ENCODE data around the gene RALB. TPM values are rescaled to one million over a fixed set of nuclear protein-coding genes. Genes with fewer than 3 reads are reported as not detected.

RALB gene
- total and polyA plus RNA-seq, 2 of the 4 experiments (the other 2 are of a cell fraction): 53.6 to 54.7 TPM

DNA sequence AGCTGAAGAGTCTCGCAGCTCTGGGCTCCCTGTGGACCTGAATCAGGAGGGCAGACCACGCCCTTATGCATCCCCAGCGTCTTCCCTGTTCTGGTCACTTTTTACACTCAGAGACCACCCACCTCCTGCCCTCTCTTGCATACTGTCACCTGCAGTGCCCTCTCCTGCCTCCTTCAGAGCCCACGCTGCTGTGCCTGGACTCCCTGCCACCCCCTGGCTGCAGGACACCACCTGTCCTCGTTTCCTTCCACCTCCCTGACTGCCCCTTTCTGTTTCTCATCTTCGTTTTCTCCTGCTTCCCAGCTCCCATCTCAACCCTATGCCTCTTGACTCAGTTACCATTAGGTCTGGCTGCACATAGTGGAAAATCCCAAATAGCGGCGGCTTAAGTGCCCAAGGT lies 84.1 kb downstream of the RALB start:
- in situ Hi-C loops (cut with MboI; ENCODE audit: low sequenced_read_pairs): loop anchor here (25.0 kb wide), 1 partner anchor 476 kb away; no protein-coding TSS in a partner anchor
- H3K79me1 ChIP-seq (ENCODE audit: low read depth in 1 of 2, low read length in 2 of 2): no peaks in the 10 kb centered on the region
- POLR2A ChIA-PET (ENCODE audit: unreplicated experiment): no interaction called here

More for the DNA sequence above, 84.1 kb downstream of the RALB start:
- Histone ChIP-seq H3K4me3 (ENCODE audit: insufficient read depth, low read depth, low read length) (no peak overlapping the region), H4K8ac (ENCODE audit: low read depth in 2 of 2, low read length in 2 of 2) (no peak overlapping the region), H3K4me1 (ENCODE audit: control insufficient read depth, insufficient read depth, low read length) (peaks cover 1% of the 10 kb centered on the region; the same call in 1 of the 2 replicates), H2BK5ac (ENCODE audit: low read depth, low read length, poor library complexity, severe bottlenecking) (no peak overlapping the region), H2AFZ (replicated peaks; ENCODE audit: low read length, poor library complexity) (no peak overlapping the region), H3K4me2 (ENCODE audit: low read depth, low read length) (no peak overlapping the region), H3K9me3 (ENCODE audit: control insufficient read depth, insufficient read depth, low read length) (peaks cover 2% of the 10 kb centered on the region; the same call in 1 of the 2 replicates), H3K9ac (ENCODE audit: low read depth, low read length) (no peak overlapping the region), H4K20me1 (ENCODE audit: insufficient read depth, low read length) (no peaks in the 10 kb centered on the region), H3K27ac (ENCODE audit: insufficient read depth, low read length) (no peak overlapping the region), H3K14ac (replicated peaks; ENCODE audit: low read depth, low read length) (no peak overlapping the region), H3K56ac (ENCODE audit: extremely low read depth, insufficient read depth, low read length) (no peak overlapping the region), H3K9me1 (ENCODE audit: insufficient read depth, low read length) (no peaks in the 10 kb centered on the region), H3K18ac (ENCODE audit: low read depth, low read length) (no peak overlapping the region), H2BK20ac (ENCODE audit: low read depth, low read length) (no peak overlapping the region), H2BK120ac (ENCODE audit: low read depth, low read length) (no peak overlapping the region), H3K4ac (ENCODE audit: low read depth, low read length) (no peak overlapping the region), H3K23ac (ENCODE audit: low read depth, low read length) (no peak overlapping the region), H3K27me3 (ENCODE audit: control insufficient read depth, insufficient read depth, low read length) (peaks cover 69% of the 10 kb centered on the region), H2AK9ac (replicated peaks; ENCODE audit: low read depth, low read length, poor library complexity) (peak overlapping the region; percentile 19), H4K5ac (ENCODE audit: low read depth, low read length) (no peak overlapping the region), H2AK5ac (ENCODE audit: low read depth, low read length) (no peak overlapping the region), H4K91ac (ENCODE audit: insufficient read depth, low read depth, low read length) (no peak overlapping the region), H3K36me3 (ENCODE audit: control insufficient read depth, insufficient read depth, low read length) (no peaks in the 10 kb centered on the region), H2BK15ac (ENCODE audit: low read depth, low read length) (no peak overlapping the region)
- DNase-seq (no peak), ATAC-seq (ENCODE audit: low read depth) (no peak)
- CTCF ChIA-PET: interaction anchor here (0.5 to 2.4 kb wide), 2 partner anchors 24 to 341 kb away, joined by 3 to 8 read pairs; no protein-coding TSS in a partner anchor
- no peak for TF ChIP-seq CHD1 (IDR thresholded peaks at IDR 0.05; ENCODE audit: low read depth, low read length)
- no peak for TF ChIP-seq FOS (IDR thresholded peaks at IDR 0.05; ENCODE audit: low read depth, low read length)
- no peak for TF ChIP-seq MAFK (IDR thresholded peaks at IDR 0.05; ENCODE audit: low read depth, low read length)
- TF ChIP-seq CEBPB (IDR thresholded peaks at IDR 0.05; ENCODE audit: low read depth, low read length): no peak
- TF ChIP-seq BHLHE40 (IDR thresholded peaks at IDR 0.05; ENCODE audit: low read depth, low read length): no peak
- TF ChIP-seq RCOR1 (IDR thresholded peaks at IDR 0.05; ENCODE audit: insufficient replicate concordance, low read length): no peak
- TF ChIP-seq, protein P1, sequence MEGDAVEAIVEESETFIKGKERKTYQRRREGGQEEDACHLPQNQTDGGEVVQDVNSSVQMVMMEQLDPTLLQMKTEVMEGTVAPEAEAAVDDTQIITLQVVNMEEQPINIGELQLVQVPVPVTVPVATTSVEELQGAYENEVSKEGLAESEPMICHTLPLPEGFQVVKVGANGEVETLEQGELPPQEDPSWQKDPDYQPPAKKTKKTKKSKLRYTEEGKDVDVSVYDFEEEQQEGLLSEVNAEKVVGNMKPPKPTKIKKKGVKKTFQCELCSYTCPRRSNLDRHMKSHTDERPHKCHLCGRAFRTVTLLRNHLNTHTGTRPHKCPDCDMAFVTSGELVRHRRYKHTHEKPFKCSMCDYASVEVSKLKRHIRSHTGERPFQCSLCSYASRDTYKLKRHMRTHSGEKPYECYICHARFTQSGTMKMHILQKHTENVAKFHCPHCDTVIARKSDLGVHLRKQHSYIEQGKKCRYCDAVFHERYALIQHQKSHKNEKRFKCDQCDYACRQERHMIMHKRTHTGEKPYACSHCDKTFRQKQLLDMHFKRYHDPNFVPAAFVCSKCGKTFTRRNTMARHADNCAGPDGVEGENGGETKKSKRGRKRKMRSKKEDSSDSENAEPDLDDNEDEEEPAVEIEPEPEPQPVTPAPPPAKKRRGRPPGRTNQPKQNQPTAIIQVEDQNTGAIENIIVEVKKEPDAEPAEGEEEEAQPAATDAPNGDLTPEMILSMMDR (conservative IDR thresholded peaks at IDR 0.05; ENCODE audit: low read depth, low read length): no peak
- TF ChIP-seq SMC3 (IDR thresholded peaks at IDR 0.05; ENCODE audit: low read depth, low read length): no peak
- TF ChIP-seq RFX5 (IDR thresholded peaks at IDR 0.05; ENCODE audit: low read depth, low read length): no peak
- TF ChIP-seq MAZ (IDR thresholded peaks at IDR 0.05; ENCODE audit: borderline replicate concordance, low read depth, low read length): no peak
- TF ChIP-seq, protein P2, sequence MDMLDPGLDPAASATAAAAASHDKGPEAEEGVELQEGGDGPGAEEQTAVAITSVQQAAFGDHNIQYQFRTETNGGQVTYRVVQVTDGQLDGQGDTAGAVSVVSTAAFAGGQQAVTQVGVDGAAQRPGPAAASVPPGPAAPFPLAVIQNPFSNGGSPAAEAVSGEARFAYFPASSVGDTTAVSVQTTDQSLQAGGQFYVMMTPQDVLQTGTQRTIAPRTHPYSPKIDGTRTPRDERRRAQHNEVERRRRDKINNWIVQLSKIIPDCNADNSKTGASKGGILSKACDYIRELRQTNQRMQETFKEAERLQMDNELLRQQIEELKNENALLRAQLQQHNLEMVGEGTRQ (IDR thresholded peaks at IDR 0.05; ENCODE audit: low read depth, low read length): no peak
- no peak for TF ChIP-seq POLR2A (IDR thresholded peaks at IDR 0.05; ENCODE audit: low read depth, low read length)
- TF ChIP-seq RAD21 (IDR thresholded peaks at IDR 0.05; ENCODE audit: low read length): no peak
- no peak for TF ChIP-seq NFE2L2 (IDR thresholded peaks at IDR 0.05; ENCODE audit: low read depth, low read length)
- TF ChIP-seq, protein P3, sequence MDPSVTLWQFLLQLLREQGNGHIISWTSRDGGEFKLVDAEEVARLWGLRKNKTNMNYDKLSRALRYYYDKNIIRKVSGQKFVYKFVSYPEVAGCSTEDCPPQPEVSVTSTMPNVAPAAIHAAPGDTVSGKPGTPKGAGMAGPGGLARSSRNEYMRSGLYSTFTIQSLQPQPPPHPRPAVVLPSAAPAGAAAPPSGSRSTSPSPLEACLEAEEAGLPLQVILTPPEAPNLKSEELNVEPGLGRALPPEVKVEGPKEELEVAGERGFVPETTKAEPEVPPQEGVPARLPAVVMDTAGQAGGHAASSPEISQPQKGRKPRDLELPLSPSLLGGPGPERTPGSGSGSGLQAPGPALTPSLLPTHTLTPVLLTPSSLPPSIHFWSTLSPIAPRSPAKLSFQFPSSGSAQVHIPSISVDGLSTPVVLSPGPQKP (IDR thresholded peaks at IDR 0.05; ENCODE audit: borderline replicate concordance, low read depth, low read length): no peak
- no TSS peak for BruUV-seq (replicated peaks)
- intact Hi-C loops (cut with micrococcal nuclease) (no loop called here), dilution Hi-C loops (cut with HindIII; ENCODE audit: low sequenced_read_pairs, unreplicated experiment) (no loop called here)
- WGBS, 2 experiments (ENCODE audit: extremely low coverage in 2 of 2, insufficient read length in 1 of 2): 72% methylated on average over 5 of the region's 8 CpGs; no CpG with 5 or more reads in 1 of the 2 experiments
